GM19193 (cell line): ENCODE results near the gene HNMT.

ENCODE experiments used
- POLR2A ChIP-seq: IDR thresholded peaks from 4 replicates; pipeline ENCODE4 v1.6.1; 2011; ENCODE audit not compliant: insufficient read depth, insufficient read length; ENCODE audit errors: extremely low read depth

The HNMT gene

GRCh38 chr2:138016351-138017087 lies 52.2 kb downstream of the HNMT start:
- TF ChIP-seq POLR2A, result no peak

GRCh38 chr2:138017824-138018223 lies 53.6 kb downstream of the HNMT start:
- no peak for TF ChIP-seq POLR2A

- no peak for TF ChIP-seq POLR2A
Measured at GRCh38 chr2:138018866-138019688, 54.8 kb downstream of the HNMT start.

DNA sequence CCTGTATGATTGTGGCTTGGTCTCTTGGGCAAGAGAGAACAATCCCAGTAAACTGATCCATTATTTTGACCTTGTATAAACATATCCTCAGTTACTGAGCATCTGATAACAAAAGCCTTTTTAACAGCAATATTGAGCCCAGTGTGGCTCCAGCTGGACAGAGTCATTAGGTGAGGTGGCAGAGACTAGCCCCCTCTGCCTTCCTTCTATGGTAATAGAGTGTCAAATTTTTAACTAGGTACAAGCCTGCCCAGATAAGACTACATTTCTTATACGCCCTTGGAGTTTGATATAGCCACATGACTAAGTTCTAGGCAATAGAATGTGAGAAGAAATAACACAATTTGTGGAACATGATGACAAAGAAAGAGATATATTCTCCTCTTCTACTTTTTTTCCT lies 56.2 kb downstream of the HNMT start:
- TF ChIP-seq POLR2A, result no peak

GRCh38 chr2:138021154-138021553 lies 56.9 kb downstream of the HNMT start:
- TF ChIP-seq POLR2A, result no peak

- TF ChIP-seq POLR2A, result no peak
Measured at GRCh38 chr2:138023298-138023697, 59.0 kb downstream of the HNMT start.

DNA sequence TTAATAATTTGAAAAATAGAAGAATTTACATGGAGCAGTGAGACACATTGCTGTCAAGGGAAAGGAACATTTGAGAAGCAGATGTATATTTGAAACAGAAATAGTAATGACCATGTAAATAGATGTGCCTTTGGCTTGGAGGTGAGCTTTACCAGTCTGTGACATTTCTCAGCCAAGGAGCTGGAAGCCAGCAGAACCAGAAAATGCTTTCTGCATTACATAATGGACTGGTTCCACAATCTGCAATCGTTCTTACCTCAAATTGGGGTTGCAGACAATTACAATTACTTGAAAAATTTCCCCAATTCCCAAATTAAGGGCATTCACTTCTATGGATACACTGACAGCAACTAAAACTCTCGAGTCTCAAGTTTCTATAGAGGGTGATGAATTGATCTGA lies 59.7 kb downstream of the HNMT start:
- no peak for TF ChIP-seq POLR2A

- no peak for TF ChIP-seq POLR2A
Measured at GRCh38 chr2:138026111-138027020, 62.1 kb downstream of the HNMT start.

GRCh38 chr2:138028538-138028937 lies 64.3 kb downstream of the HNMT start:
- TF ChIP-seq POLR2A, result no peak

DNA sequence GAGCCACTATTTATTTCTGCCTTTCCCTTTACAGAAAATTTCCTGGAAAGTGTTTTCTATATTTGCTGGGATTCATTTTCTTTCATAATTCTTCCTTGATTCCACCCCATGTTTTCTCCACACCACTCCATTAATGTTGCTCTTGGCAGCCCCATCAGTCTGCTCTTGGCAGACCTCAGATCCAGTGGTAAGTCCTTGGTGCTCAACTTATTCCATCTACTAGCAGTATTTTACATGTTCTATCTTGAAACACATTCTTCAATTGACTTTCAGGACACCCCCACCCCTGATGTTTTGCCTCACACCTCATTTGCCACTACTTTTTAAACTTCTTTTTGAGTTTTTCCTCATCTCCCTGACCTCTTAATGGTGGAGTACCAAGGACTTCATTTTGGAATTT lies 65.0 kb downstream of the HNMT start:
- TF ChIP-seq POLR2A, result no peak

- no peak for TF ChIP-seq POLR2A
Measured at GRCh38 chr2:138030459-138030858, 66.2 kb downstream of the HNMT start.

DNA sequence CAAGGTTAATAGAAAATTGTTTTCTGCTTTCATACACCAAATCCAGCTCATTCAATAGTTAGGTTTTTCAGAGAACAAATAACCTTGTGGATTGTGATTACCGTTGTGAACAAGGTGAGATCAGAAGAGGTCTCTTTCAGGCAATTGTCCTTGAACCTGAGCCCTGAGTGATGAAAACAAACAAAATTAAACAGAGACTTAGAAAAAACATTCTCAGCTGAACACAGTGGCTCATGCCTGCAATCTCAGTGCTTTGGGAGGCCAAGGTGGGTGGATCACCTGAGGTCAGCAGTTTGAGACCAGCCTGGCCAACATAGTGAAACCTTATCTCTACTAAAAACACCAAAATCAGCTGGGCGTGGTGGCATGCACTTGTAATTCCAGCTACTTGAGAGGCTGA lies 68.1 kb downstream of the HNMT start:
- no peak for TF ChIP-seq POLR2A

- TF ChIP-seq POLR2A, result no peak
Measured at GRCh38 chr2:138034536-138034935, 70.3 kb downstream of the HNMT start.

- no peak for TF ChIP-seq POLR2A
Measured at GRCh38 chr2:138035608-138036217, 71.4 kb downstream of the HNMT start.

DNA sequence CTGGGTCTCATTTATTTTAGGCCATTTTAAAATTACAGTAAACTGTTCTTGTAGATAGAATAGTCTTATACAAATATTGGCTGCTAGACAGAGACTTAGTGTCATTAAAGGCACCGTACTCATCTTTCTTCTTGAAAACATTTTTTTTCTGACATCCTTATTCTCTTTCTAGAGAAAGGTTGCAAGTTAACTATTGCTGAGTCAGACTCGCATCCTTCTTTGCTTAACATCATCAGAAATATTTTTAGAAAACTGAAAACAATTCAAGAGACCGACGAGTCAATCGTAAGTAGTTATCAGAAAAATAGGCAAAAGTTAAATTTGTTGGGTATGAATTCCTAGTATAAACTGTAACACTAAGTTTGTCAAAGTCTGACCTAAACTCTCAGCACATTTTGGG lies 72.2 kb downstream of the HNMT start:
- no peak for TF ChIP-seq POLR2A

DNA sequence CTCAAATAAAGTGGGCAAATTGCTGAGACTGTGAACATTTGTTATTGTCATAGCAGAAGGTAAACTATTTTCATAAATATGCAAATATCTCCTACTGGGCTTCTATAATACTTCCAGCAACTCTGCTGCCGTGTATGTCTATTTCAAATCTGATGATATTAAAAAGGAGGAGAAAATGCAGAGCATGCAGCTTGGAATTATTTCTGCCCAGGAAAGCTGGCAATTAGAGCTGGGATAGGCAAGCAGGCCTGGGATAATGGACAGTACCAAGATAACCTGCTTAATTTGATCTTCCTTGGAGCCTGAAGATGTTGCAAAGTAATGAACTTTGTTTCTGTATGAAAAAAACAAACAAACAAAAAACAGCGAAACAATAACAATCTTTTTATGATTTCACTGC lies 72.8 kb downstream of the HNMT start:
- no peak for TF ChIP-seq POLR2A

GRCh38 chr2:138040616-138041015 lies 76.3 kb downstream of the HNMT start:
- no peak for TF ChIP-seq POLR2A
